Activated CD8-positive, alpha-beta memory T cell treated with anti-CD3 and anti-CD28 coated beads for 24 hours (primary cell): ENCODE results near the gene PPCDC.

Source experiments
- DNase-seq: peaks from one replicate; pipeline ENCODE4 v3.0.0-alpha.2; 2020

Gene PPCDC

GRCh38 chr15:75045332-75046015 is 22.1 kb downstream of the PPCDC start:
- DNase-seq = no peak

GRCh38 chr15:75048394-75048793 is 25.0 kb downstream of the PPCDC start:
- DNase-seq = no peak

- DNase-seq = no peak
Measured at GRCh38 chr15:75049392-75049791, 26.0 kb downstream of the PPCDC start.

- DNase-seq = no peak
Measured at GRCh38 chr15:75050283-75050682, 26.9 kb downstream of the PPCDC start.

GRCh38 chr15:75051191-75051608 is 27.8 kb downstream of the PPCDC start:
- no peak for DNase-seq

GRCh38 chr15:75051711-75052110 is 28.3 kb downstream of the PPCDC start:
- no peak for DNase-seq

- DNase-seq = no peak
Measured at GRCh38 chr15:75052972-75053747, 29.8 kb downstream of the PPCDC start.

- no peak for DNase-seq
Measured at GRCh38 chr15:75053748-75054125, 30.3 kb downstream of the PPCDC start.

GRCh38 chr15:75054172-75054897 is 30.9 kb downstream of the PPCDC start:
- no peak for DNase-seq

GRCh38 chr15:75056036-75056435 is 32.6 kb downstream of the PPCDC start:
- DNase-seq = no peak

GRCh38 chr15:75058127-75058905 is 34.9 kb downstream of the PPCDC start:
- DNase-seq = peak; percentile 38

GRCh38 chr15:75059607-75060006 is 36.2 kb downstream of the PPCDC start:
- DNase-seq = peak; percentile 30

GRCh38 chr15:75061272-75061671 is 37.9 kb downstream of the PPCDC start:
- peak; percentile 52 for DNase-seq

GRCh38 chr15:75062706-75063105 is 39.3 kb downstream of the PPCDC start:
- DNase-seq = peak; percentile 50

GRCh38 chr15:75063338-75063737 is 39.9 kb downstream of the PPCDC start:
- DNase-seq = no peak

GRCh38 chr15:75063889-75064288 is 40.5 kb downstream of the PPCDC start:
- DNase-seq = peak; percentile 44

- DNase-seq = no peak
Measured at GRCh38 chr15:75064846-75065245, 41.5 kb downstream of the PPCDC start.

GRCh38 chr15:75065467-75065850 is 42.1 kb downstream of the PPCDC start:
- peak; percentile 44 for DNase-seq

GRCh38 chr15:75065851-75066509 is 42.6 kb downstream of the PPCDC start:
- DNase-seq = no peak

GRCh38 chr15:75067123-75067830 is 43.9 kb downstream of the PPCDC start:
- DNase-seq = peak; percentile 65

GRCh38 chr15:75068748-75069147 is 45.4 kb downstream of the PPCDC start:
- DNase-seq = no peak
